Subcutaneous abdominal adipose tissue (tissue), 5 donors: ENCODE measurements around the gene RYR1.

ENCODE experiments used
- H3K27ac ChIP-seq: one replicate; pipeline ENCODE4 v1.7.0; 2013; ENCODE audit warnings: low read depth, mild to moderate bottlenecking, inconsistent platforms, low read length, moderate library complexity
- H3K27me3 ChIP-seq, 5 donors: one replicate each; pipeline ENCODE4 v1.7.0; 2013; ENCODE audit warnings: low read length in 5 of 5, inconsistent platforms in 1 of 5; ENCODE audit not compliant: control insufficient read depth in 5 of 5, insufficient read depth in 4 of 5
- H3K36me3 ChIP-seq, 5 donors: one replicate each; pipeline ENCODE4 v1.7.0; 2013; ENCODE audit warnings: low read length in 5 of 5; ENCODE audit not compliant: control insufficient read depth in 5 of 5, insufficient read depth in 5 of 5
- H3K4me1 ChIP-seq, 5 donors: one replicate each; pipeline ENCODE4 v1.7.0; 2013; ENCODE audit warnings: low read length in 5 of 5, mild to moderate bottlenecking in 3 of 5, moderate library complexity in 1 of 5; ENCODE audit not compliant: control insufficient read depth in 5 of 5, insufficient read depth in 5 of 5
- H3K4me3 ChIP-seq, 5 donors: one replicate each; pipeline ENCODE4 v1.7.0; 2013; ENCODE audit warnings: low read length in 5 of 5, low read depth in 1 of 5
- H3K9ac ChIP-seq, 5 donors: one replicate each; pipeline ENCODE4 v1.7.0; 2013; ENCODE audit warnings: low read length in 5 of 5, mild to moderate bottlenecking in 4 of 5, moderate library complexity in 3 of 5
- H3K9me3 ChIP-seq, 5 donors: one replicate each; pipeline ENCODE4 v1.7.0; 2013; ENCODE audit warnings: low read length in 5 of 5; ENCODE audit not compliant: control insufficient read depth in 5 of 5
- donor health status: healthy.
- donor health status: healthy.
- donor health status: healthy.
- donor health status: healthy.
- donor health status: healthy.

RYR1 gene

DNA sequence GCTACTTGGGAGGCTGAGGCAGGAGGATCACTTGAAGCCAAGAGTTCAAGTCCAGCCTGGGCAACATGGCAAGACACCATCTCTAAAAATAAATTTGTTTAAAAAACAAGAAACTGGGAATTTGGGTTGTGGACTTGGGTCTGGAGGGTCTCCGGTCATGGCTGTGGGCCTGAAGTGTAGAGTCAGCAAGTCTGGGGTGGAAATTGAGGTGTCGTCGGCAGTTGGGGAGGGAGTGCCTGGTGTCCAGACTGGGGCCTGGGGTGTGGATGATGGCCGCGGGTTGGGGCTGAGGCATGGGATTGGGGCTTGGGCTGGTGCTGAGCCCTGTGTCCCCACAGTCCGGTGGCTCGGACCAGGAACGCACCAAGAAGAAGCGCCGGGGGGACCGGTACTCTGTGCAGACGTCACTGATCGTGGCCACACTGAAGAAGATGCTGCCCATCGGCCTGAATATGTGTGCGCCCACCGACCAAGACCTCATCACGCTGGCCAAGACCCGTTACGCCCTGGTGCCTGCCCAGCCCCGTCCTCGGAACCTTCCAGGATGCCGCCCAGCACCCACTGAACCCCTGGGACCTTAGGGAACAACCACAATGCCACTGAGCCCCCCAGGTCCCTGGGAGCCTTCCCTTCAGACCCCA lies 91.6 kb downstream of the RYR1 start:
- H3K27me3 ChIP-seq = peaks cover 0 to 6% (median 2%) of the 10 kb centered on the region in 5 donors
- no peaks in the 10 kb centered on the region for H3K4me1 ChIP-seq
- H3K4me3 ChIP-seq = no peak overlapping the region
- no peaks in the 10 kb centered on the region for H3K9me3 ChIP-seq
- H3K36me3 ChIP-seq = no peaks in the 10 kb centered on the region
- no peak overlapping the region for H3K27ac ChIP-seq
- H3K9ac ChIP-seq = no peak overlapping the region

DNA sequence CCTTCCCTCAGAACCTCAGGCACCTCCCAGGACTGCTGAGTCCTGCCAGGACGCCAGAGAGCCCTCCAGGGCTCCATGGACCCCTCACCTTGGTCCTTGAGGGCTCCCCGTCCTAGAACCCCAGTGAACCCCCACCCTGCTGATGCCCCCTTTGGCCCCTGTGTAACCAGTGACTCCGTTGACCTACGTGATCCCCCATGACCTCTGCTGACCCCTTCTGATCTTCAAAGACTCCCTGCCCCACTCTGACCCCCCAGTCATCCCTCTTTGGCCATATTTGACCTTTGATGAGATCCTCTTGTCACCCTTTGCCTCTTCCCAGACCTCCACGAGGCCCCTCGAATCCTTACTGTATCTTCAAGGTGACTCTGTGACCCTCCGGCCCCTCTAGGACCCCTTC lies 92.9 kb downstream of the RYR1 start:
- Histone ChIP-seq H3K4me1 (no peaks in the 10 kb centered on the region), H3K36me3 (peaks cover 0 to 3% (median 0%) of the 10 kb centered on the region in 5 donors), H3K27ac (no peak overlapping the region), H3K9me3 (no peaks in the 10 kb centered on the region), H3K27me3 (peaks cover 0 to 6% (median 2%) of the 10 kb centered on the region in 5 donors), H3K9ac (no peak overlapping the region), H3K4me3 (no peak overlapping the region)

DNA sequence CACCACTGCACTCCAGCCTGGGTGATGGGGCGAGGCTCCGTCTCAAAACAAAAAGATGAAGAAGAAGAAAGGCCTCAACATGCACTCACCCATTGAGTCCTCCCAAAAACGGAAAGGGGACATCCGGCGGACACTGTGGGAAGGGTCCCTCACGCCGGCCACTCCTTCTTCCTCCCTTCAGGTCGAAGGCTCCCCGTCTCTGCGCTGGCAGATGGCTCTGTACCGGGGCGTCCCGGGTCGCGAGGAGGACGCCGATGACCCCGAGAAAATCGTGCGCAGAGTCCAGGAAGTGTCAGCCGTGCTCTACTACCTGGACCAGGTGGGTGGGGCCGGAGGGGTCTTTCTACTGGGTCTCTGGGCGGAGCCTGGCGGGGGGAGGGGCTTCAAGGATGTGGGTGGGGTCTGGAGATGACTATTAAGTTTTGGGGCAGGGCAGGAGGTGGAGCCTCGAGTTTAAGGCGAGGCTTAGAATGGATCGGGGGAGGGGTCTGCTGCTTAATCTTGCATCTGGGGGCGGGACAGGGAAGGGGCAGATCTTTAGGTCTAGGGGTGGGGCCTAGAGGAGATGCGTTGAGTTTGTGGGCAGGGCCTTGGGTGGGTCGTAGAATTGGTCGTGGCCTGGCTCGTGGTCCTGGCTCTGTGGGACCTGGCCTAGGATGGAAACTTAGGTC lies 94.1 kb downstream of the RYR1 start:
- peaks cover 0 to 3% (median 0%) of the 10 kb centered on the region in 5 donors for H3K36me3 ChIP-seq
- peaks cover 0 to 6% (median 2%) of the 10 kb centered on the region in 5 donors for H3K27me3 ChIP-seq
- no peak overlapping the region for H3K27ac ChIP-seq
- H3K9ac ChIP-seq = no peak overlapping the region
- no peak overlapping the region for H3K4me3 ChIP-seq
- H3K9me3 ChIP-seq = no peaks in the 10 kb centered on the region
- no peaks in the 10 kb centered on the region for H3K4me1 ChIP-seq

DNA sequence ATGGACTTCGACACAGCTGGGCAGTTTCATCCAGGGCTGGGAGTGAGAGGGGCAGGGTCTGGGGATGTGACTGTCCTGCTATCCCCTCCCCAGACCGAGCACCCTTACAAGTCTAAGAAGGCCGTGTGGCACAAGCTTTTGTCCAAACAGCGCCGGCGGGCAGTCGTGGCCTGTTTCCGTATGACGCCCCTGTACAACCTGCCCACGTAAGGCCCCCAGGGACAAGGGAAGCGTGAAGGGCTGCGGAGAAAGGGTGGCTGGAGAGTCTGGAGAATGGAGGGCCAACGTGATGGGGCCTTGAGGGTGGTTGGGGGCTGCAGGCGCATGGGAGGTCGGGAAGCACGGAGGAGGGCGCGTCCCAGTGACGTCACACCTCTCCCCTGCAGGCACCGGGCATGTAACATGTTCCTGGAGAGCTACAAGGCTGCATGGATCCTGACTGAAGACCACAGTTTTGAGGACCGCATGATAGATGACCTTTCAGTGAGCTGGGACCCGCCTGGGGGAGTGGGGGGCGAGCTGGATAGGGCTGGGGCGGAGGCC lies 94.8 kb downstream of the RYR1 start:
- Histone ChIP-seq H3K4me3 (no peak overlapping the region), H3K9ac (no peak overlapping the region), H3K36me3 (peaks cover 0 to 3% (median 0%) of the 10 kb centered on the region in 5 donors), H3K27ac (no peak overlapping the region), H3K4me1 (no peaks in the 10 kb centered on the region), H3K9me3 (no peaks in the 10 kb centered on the region), H3K27me3 (peaks cover 0 to 6% (median 2%) of the 10 kb centered on the region in 5 donors)

DNA sequence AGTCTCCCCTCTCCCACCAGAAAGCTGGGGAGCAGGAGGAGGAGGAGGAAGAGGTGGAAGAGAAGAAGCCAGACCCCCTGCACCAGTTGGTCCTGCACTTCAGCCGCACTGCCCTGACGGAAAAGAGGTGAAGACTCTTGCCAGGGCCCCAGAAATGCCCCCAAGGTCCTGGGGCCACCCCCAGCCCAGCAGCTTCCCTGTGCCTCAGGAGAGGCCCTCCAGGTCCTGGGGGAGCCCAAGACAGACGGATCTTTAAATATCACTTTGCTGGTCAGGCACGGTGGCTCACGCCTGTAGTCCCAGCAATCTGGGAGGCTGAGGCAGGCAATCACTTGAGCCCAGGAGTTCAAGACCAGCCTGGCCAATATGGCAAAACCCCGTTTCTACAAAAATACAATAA lies 95.4 kb downstream of the RYR1 start:
- Histone ChIP-seq H3K9me3 (no peaks in the 10 kb centered on the region), H3K4me1 (no peaks in the 10 kb centered on the region), H3K4me3 (no peak overlapping the region), H3K36me3 (peaks cover 0 to 3% (median 0%) of the 10 kb centered on the region in 5 donors), H3K27ac (no peak overlapping the region), H3K9ac (no peak overlapping the region), H3K27me3 (peaks cover 0 to 3% (median 2%) of the 10 kb centered on the region in 5 donors)

DNA sequence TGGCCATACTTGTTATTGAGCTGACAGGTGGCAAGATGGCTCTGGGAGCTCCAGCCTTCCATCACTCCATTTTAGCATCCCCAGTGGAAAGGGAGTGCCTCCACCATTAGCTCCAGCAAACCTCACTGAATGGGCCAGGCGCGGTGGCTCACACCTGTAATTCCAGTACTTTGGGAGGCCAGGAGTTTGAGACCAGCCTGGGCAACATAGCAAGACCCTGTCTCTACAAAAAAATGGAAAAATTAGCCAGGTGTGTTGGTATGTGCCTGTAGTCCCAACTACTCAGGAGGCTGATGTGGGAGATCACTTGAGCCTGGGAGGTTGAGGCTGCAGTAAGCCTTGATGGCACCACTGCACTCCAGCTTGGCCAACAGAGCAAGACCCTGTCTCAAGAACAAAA lies 98.0 kb downstream of the RYR1 start:
- Histone ChIP-seq H3K4me1 (peaks cover 0 to 6% (median 0%) of the 10 kb centered on the region in 5 donors), H3K27me3 (peaks cover 0 to 3% (median 2%) of the 10 kb centered on the region in 5 donors), H3K9me3 (peaks cover 5 to 22% (median 16%) of the 10 kb centered on the region in 5 donors), H3K36me3 (peaks cover 0 to 3% (median 0%) of the 10 kb centered on the region in 5 donors), H3K4me3 (no peak overlapping the region), H3K27ac (no peak overlapping the region), H3K9ac (no peak overlapping the region)

DNA sequence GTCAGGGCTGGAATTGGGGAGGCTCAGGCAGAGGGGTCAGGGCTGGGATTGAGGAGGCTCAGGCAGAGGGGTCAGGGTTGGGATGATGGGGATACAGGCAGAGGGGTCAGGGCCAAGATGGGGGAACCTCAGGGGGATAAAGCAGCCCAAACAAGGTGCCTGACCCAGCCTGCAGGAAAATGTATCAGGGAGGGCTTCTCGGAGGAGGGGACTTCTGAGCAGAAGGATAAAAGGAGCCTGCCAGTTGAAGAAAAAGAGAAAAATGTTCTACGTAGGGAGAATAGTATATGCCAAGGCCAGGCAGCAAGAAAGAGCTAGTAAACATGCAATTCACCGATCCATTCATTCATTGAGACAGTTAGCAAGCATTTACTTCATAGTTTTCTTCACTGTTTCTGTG lies 99.4 kb downstream of the RYR1 start:
- no peak overlapping the region for H3K27ac ChIP-seq
- peaks cover 5 to 22% (median 16%) of the 10 kb centered on the region in 5 donors for H3K9me3 ChIP-seq
- H3K36me3 ChIP-seq = peaks cover 0 to 3% (median 0%) of the 10 kb centered on the region in 5 donors
- H3K4me1 ChIP-seq = peaks cover 0 to 6% (median 0%) of the 10 kb centered on the region in 5 donors
- H3K9ac ChIP-seq = no peak overlapping the region
- H3K4me3 ChIP-seq = no peak overlapping the region
- peaks cover 0 to 3% (median 2%) of the 10 kb centered on the region in 5 donors for H3K27me3 ChIP-seq

DNA sequence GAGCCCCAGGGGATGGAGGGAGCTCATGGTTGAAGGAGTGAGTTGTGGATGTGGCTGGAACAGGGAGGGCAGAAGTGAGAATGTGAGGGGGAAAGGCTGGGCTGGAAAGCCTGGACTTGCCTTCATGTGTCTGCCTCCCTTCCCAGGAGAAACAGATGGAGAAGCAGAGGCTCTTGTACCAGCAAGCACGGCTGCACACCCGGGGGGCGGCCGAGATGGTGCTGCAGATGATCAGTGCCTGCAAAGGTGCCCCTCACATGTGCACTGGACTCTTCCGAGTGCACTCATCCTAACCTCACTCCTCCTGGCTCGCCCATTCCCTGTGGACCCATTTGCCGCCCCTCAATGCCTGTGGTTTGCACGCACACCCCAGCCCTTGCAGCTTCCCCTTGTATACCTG lies 101.1 kb downstream of the RYR1 start:
- Histone ChIP-seq H3K9me3 (peaks cover 5 to 22% (median 16%) of the 10 kb centered on the region in 5 donors), H3K9ac (no peak overlapping the region), H3K36me3 (peaks cover 0 to 3% (median 0%) of the 10 kb centered on the region in 5 donors), H3K27ac (no peak overlapping the region), H3K27me3 (no peaks in the 10 kb centered on the region), H3K4me3 (peak overlapping the region in 1 of 5 donors; percentile 28), H3K4me1 (peaks cover 4 to 13% (median 8%) of the 10 kb centered on the region in 5 donors)

DNA sequence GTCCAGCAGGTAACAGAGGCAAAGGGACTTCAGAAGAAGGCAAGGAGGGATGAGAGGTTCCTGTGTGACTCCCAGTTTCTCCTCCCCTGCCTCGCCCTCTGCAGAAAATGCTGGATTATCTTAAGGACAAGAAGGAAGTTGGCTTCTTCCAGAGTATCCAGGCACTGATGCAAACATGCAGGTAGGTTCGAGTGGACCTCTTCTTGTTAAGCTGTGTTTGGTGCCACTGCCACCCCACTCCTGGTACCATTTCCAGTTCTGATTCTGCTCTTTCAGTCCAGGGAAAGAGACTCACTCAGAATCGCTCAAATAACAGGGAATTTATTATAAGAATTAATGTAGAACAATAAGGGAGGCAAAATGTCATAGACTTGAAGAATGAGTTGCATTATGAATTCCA lies 101.7 kb downstream of the RYR1 start:
- no peak overlapping the region for H3K27ac ChIP-seq
- H3K36me3 ChIP-seq = peaks cover 0 to 3% (median 0%) of the 10 kb centered on the region in 5 donors
- no peaks in the 10 kb centered on the region for H3K27me3 ChIP-seq
- peaks cover 4 to 16% (median 8%) of the 10 kb centered on the region in 5 donors for H3K4me1 ChIP-seq
- H3K4me3 ChIP-seq = peak overlapping the region in 2 of 5 donors; percentile 19 to 28
- H3K9ac ChIP-seq = no peak overlapping the region
- H3K9me3 ChIP-seq = peaks cover 5 to 22% (median 16%) of the 10 kb centered on the region in 5 donors
